K562 (cell line): ENCODE results near the gene ZBTB20. TPM values are rescaled to one million over a fixed set of nuclear protein-coding genes. Genes with fewer than 3 reads are reported as not detected.

Source experiments
- ATAC-seq: fragments of 200-7000 bp; cut with Tn5 transposase; 3 replicates; pipeline ENCODE4 v1.9.1; 2020; ENCODE audit warnings: moderate library complexity
- BruUV-seq: library from RNA; stranded (reverse); fragments of 400-500 nt; replicated peaks from 2 replicates; lab custom pipeline; 2021; lab: Mats Ljungman, UMichigan
- CTCF ChIA-PET: fragments of 300-600 bp; formaldehyde crosslinking; extraction: SDS; loops from one replicate; lab custom pipeline; 2021; ENCODE audit warnings: low intra/inter-chr PET ratio; lab: Yijun Ruan, JAX
- POLR2A ChIA-PET: fragments of 300-600, 350-650 bp; sonication (Branson Sonifier 250); formaldehyde crosslinking; extraction: SDS; loops from one replicate; lab custom pipeline; 2021; ENCODE audit warnings: antibody characterized with exemption, inconsistent platforms; lab: Yijun Ruan, JAX
- DNase-seq, 4 experiments: peaks; one replicate each; pipeline versions ENCODE4 v3.0.0 to v3.0.0-alpha.2; 2011 to 2018; ENCODE audit warnings: low spot score in 3 of 4, mixed read lengths in 3 of 4; ENCODE audit errors: extremely low read depth in 1 of 4
- FAIRE-seq: peaks from 2 replicates; lab custom pipeline; 2011; peaks lifted over from hg19 to GRCh38; lab: Jason Lieb, UNC
- H2AFZ ChIP-seq: 2 replicates; pipeline ENCODE4 v1.6.0; 2011; ENCODE audit warnings: low read depth, low read length, control low read depth, inconsistent platforms
- H3K27ac ChIP-seq: fragments of 200-600 bp; 3 replicates; pipeline ENCODE4 v1.8.0; 2011; ENCODE audit warnings: low read depth, mild to moderate bottlenecking, control low read depth, inconsistent platforms, low read length, moderate library complexity, mixed read lengths; ENCODE audit errors: extremely low read depth
- H3K27me3 ChIP-seq, 2 experiments: fragments of 300-600 bp in 1 of 2; 2 replicates in 1 of 2; 3 replicates in 1 of 2; pipeline versions ENCODE4 v1.6.0 to v1.8.0; 2011; ENCODE audit warnings: inconsistent platforms in 2 of 2, low read length in 2 of 2, mild to moderate bottlenecking in 1 of 2, mixed read lengths in 1 of 2, moderate library complexity in 1 of 2; ENCODE audit not compliant: control insufficient read depth in 2 of 2, insufficient read depth in 2 of 2
- H3K36me3 ChIP-seq: fragments of 300-600 bp; 3 replicates; pipeline ENCODE4 v1.8.0; 2011; ENCODE audit warnings: mild to moderate bottlenecking, low read length, inconsistent platforms; ENCODE audit not compliant: control insufficient read depth, insufficient read depth
- H3K4me1 ChIP-seq, 2 experiments: fragments of 200-600 bp in 1 of 2; replicated peaks in 1 of 2; 2 replicates in 1 of 2; 3 replicates in 1 of 2; pipeline versions ENCODE4 v1.5.1 to v1.8.0; 2011; ENCODE audit warnings: inconsistent platforms in 2 of 2, low read length in 2 of 2, mild to moderate bottlenecking in 1 of 2, mixed read lengths in 1 of 2, moderate library complexity in 1 of 2; ENCODE audit not compliant: control insufficient read depth in 2 of 2, insufficient read depth in 2 of 2
- H3K4me2 ChIP-seq: 2 replicates; pipeline ENCODE4 v1.6.1; 2011; ENCODE audit warnings: low read length, control low read depth, inconsistent platforms, mixed read lengths; ENCODE audit not compliant: insufficient read depth
- H3K4me3 ChIP-seq: fragments of 200-600 bp; sonication (generic), shearing (Covaris generic); 2 replicates; pipeline ENCODE4 v1.5.1; 2016; ENCODE audit warnings: control low read depth, inconsistent platforms
- H3K79me2 ChIP-seq: fragments of 200-600 bp; 3 replicates; pipeline ENCODE4 v1.8.0; 2011; ENCODE audit warnings: low read length, inconsistent platforms; ENCODE audit not compliant: control insufficient read depth, insufficient read depth
- H3K9ac ChIP-seq, 2 experiments: 2 replicates each; pipeline versions ENCODE4 v1.6.0 to v1.6.1; 2011; ENCODE audit warnings: low read depth in 2 of 2, low read length in 2 of 2, control low read depth in 1 of 2, inconsistent platforms in 1 of 2, mild to moderate bottlenecking in 1 of 2, mixed read lengths in 1 of 2; ENCODE audit not compliant: insufficient read depth in 1 of 2
- H3K9me1 ChIP-seq: one replicate; pipeline ENCODE4 v1.6.0; 2011; ENCODE audit warnings: inconsistent platforms, mild to moderate bottlenecking, low read length, moderate library complexity; ENCODE audit not compliant: control insufficient read depth, insufficient read depth
- H3K9me3 ChIP-seq: replicated peaks from 2 replicates; pipeline ENCODE4 v1.5.1; 2011; ENCODE audit warnings: low read depth, low read length, inconsistent platforms; ENCODE audit not compliant: control insufficient read depth, insufficient read depth
- H4K20me1 ChIP-seq: replicated peaks from 2 replicates; pipeline ENCODE4 v1.6.1; 2011; ENCODE audit warnings: low read length, inconsistent platforms, mixed read lengths; ENCODE audit not compliant: control insufficient read depth, insufficient read depth
- CBFA2T3 ChIP-seq: fragments of 450-650 bp; IDR thresholded peaks from 2 replicates; pipeline ENCODE4 v1.6.1; 2017
- ELF1 ChIP-seq: fragments of 200-800 bp; sonication (Bioruptor generic); IDR thresholded peaks from 2 replicates; pipeline ENCODE4 v1.6.1; 2016; ENCODE audit warnings: missing genetic modification characterization, missing compliant biosample characterization
- GABPB2 ChIP-seq: fragments of 250-450 bp; sonication (Bioruptor Pico); conservative IDR thresholded peaks from 2 replicates; pipeline ENCODE4 v1.5.1; 2021; ENCODE audit warnings: mild to moderate bottlenecking
- HDAC3 ChIP-seq: fragments of 450-650 bp; IDR thresholded peaks from 2 replicates; pipeline ENCODE4 v1.6.1; 2018; ENCODE audit warnings: borderline replicate concordance, mild to moderate bottlenecking, moderate library complexity; ENCODE audit not compliant: partially characterized antibody
- MCM3 ChIP-seq: fragments of 450-650 bp; IDR thresholded peaks from 2 replicates; pipeline ENCODE4 v1.6.1; 2016
- NUFIP1 ChIP-seq: fragments of 450-650 bp; IDR thresholded peaks from 2 replicates; pipeline ENCODE4 v1.6.1; 2018; ENCODE audit not compliant: partially characterized antibody
- SIX5 ChIP-seq, 2 experiments: IDR thresholded peaks; 2 replicates each; pipeline ENCODE4 v1.6.1; 2011; ENCODE audit warnings: low read length in 2 of 2, borderline replicate concordance in 1 of 2, low read depth in 1 of 2, mild to moderate bottlenecking in 1 of 2, moderate library complexity in 1 of 2; ENCODE audit not compliant: insufficient read depth in 1 of 2
- STAT5A ChIP-seq: IDR thresholded peaks from 2 replicates; pipeline ENCODE4 v1.6.1; 2012; ENCODE audit warnings: low read length, inconsistent platforms, borderline replicate concordance
- TARDBP ChIP-seq: fragments of 450-650 bp; IDR thresholded peaks from 2 replicates; pipeline ENCODE4 v1.6.1; 2016
- ZNF3 ChIP-seq: fragments of 250-450 bp; sonication (Bioruptor Pico); IDR thresholded peaks from 2 replicates; pipeline ENCODE4 v1.5.0; 2021; ENCODE audit warnings: mild to moderate bottlenecking, moderate library complexity
- ZNF586 ChIP-seq: fragments of 450-650 bp; formaldehyde crosslinking; conservative IDR thresholded peaks from 2 replicates; pipeline ENCODE4 v1.4.0; 2020; ENCODE audit warnings: mild to moderate bottlenecking, moderate library complexity
- WGBS: fragments of 100-300 bp; shearing (Covaris generic); methylation state at CpG from one replicate; pipeline ENCODE4 v1.1.6; 2016; ENCODE audit warnings: low coverage, mixed read lengths; ENCODE audit not compliant: insufficient coverage; ENCODE audit errors: missing lambda C conversion rate; 5-methylcytosine and 5-hydroxymethylcytosine counted together
- in situ Hi-C: fragments of 300-500 bp; cut with MboI; formaldehyde crosslinking; loops from 4 replicates; pipeline ENCODE4 v1.15.0; 2018; ENCODE audit warnings: inconsistent platforms, mixed read lengths
- intact Hi-C: fragments of 100-400 bp; cut with micrococcal nuclease; formaldehyde crosslinking; loops from 2 replicates; pipeline ENCODE4 v1.14.2; 2022
- polyA plus RNA-seq, 8 experiments: library from polyadenylated mRNA; depleted of rRNA in 4 of 8; stranded (reverse) in 5 of 8; unstranded in 3 of 8; fragments of >200 nt; fragmentation: Nextera tagmentation in 2 of 8; fragmentation: Illumina TruSeq in 1 of 8; extraction: Ambion mirVana in 2 of 8; extraction: Trizol in 1 of 8; gene quantifications; 2 replicates each; pipeline versions ENCODE4 v1.2.1 to v1.2.3, GENCODE V29; 2011 to 2014; ENCODE audit warnings: inconsistent platforms in 1 of 8, missing spikeins in 1 of 8
- total RNA-seq, 7 experiments: library from RNA; depleted of rRNA in 6 of 7; stranded (reverse); fragments of >200 nt in 6 of 7; fragmentation: Illumina TruSeq in 2 of 7; extraction: Trizol in 2 of 7; gene quantifications; 2 replicates each; pipeline versions ENCODE4 v1.2.1 to v1.2.3, GENCODE V29; 2011 to 2021; ENCODE audit warnings: low replicate concordance in 1 of 7
- TF ChIP-seq, protein P1 (sequence below): sonication (generic); formaldehyde crosslinking; IDR thresholded peaks from 2 replicates; pipeline ENCODE4 v1.8.0; 2022; ENCODE audit warnings: missing genetic modification reagents, mild to moderate bottlenecking, borderline replicate concordance
- TF ChIP-seq, protein P2 (sequence below): fragments of 450-650 bp; formaldehyde crosslinking; conservative IDR thresholded peaks from 2 replicates; pipeline ENCODE4 v1.4.0; 2022; ENCODE audit warnings: mild to moderate bottlenecking, missing genetic modification characterization
- TF ChIP-seq, protein P3 (sequence below), 2 experiments: IDR thresholded peaks; 2 replicates each; pipeline ENCODE4 v1.6.1; 2011; ENCODE audit warnings: borderline replicate concordance in 1 of 2, control low read depth in 1 of 2, low read depth in 1 of 2, low read length in 1 of 2, mild to moderate bottlenecking in 1 of 2, mixed read lengths in 1 of 2, moderate library complexity in 1 of 2; ENCODE audit not compliant: insufficient read depth in 1 of 2, insufficient read length in 1 of 2, poor library complexity in 1 of 2, severe bottlenecking in 1 of 2; ENCODE audit errors: extremely low read depth in 1 of 2
- TF ChIP-seq, protein P4 (sequence below): IDR thresholded peaks from 2 replicates; pipeline ENCODE4 v1.6.1; 2014; ENCODE audit warnings: antibody characterized with exemption
- TF ChIP-seq, protein P5 (sequence below): fragments of 450-650 bp; formaldehyde crosslinking; IDR thresholded peaks from 2 replicates; pipeline ENCODE4 v1.4.0; 2020; ENCODE audit warnings: mild to moderate bottlenecking, moderate library complexity

ZBTB20 gene
- total and polyA plus RNA-seq, 9 of the 15 experiments (the other 6 are each of a cell fraction or from before 2014, with no cell fraction given): 0.17 to 1.7 (median 0.45) TPM

DNA sequence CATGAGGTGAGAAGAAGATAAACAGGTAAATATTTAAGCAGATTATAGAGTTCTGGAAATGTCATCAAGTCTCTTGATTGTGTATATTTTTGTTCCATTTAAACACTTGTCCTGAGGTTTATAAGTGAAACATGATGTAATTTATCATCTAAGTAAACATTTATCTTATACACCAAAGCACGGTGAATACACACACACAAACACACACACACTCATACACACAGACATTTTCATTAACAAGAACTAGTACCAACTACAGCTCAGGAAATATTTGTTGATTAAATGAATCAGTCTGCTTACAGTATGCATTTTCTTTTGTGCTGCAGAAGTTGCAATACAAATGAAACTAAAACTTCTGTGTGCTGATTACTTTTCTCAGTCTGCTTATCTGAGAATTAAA is 357.3 kb downstream of the ZBTB20 start:
- Histone ChIP-seq H4K20me1 (no peaks in the 10 kb centered on the region), H2AFZ (no peak overlapping the region), H3K79me2 (no peaks in the 10 kb centered on the region), H3K4me2 (no peak overlapping the region), H3K4me1 (no peaks in the 10 kb centered on the region), H3K9me1 (no peaks in the 10 kb centered on the region), H3K36me3 (no peaks in the 10 kb centered on the region), H3K9me3 (no peaks in the 10 kb centered on the region), H3K9ac (no peak overlapping the region), H3K4me3 (no peak overlapping the region), H3K27ac (no peak overlapping the region), H3K27me3 (no peaks in the 10 kb centered on the region)
- POLR2A ChIA-PET: no interaction called here
- no peak for FAIRE-seq
- DNase-seq: no peak
- no TSS peak for BruUV-seq
- in situ Hi-C loops: no loop called here
- CTCF ChIA-PET: no interaction called here
- ATAC-seq: no peak
- 0% methylated on average over 1 of the region's 1 CpG for WGBS
- intact Hi-C loops: no loop called here
- TF ChIP-seq ELF1: no peak
- TF ChIP-seq, protein P1, sequence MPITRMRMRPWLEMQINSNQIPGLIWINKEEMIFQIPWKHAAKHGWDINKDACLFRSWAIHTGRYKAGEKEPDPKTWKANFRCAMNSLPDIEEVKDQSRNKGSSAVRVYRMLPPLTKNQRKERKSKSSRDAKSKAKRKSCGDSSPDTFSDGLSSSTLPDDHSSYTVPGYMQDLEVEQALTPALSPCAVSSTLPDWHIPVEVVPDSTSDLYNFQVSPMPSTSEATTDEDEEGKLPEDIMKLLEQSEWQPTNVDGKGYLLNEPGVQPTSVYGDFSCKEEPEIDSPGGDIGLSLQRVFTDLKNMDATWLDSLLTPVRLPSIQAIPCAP (CRISPR knock-in tag): no peak
- no peak for TF ChIP-seq SIX5 (IDR thresholded peaks at IDR 0.05; ENCODE audit: borderline replicate concordance in 1 of 2, insufficient read depth in 1 of 2, low read depth in 1 of 2, low read length in 2 of 2)
- TF ChIP-seq, protein P2, sequence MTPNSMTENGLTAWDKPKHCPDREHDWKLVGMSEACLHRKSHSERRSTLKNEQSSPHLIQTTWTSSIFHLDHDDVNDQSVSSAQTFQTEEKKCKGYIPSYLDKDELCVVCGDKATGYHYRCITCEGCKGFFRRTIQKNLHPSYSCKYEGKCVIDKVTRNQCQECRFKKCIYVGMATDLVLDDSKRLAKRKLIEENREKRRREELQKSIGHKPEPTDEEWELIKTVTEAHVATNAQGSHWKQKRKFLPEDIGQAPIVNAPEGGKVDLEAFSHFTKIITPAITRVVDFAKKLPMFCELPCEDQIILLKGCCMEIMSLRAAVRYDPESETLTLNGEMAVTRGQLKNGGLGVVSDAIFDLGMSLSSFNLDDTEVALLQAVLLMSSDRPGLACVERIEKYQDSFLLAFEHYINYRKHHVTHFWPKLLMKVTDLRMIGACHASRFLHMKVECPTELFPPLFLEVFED (CRISPR knock-in tag): no peak
- no peak for TF ChIP-seq NUFIP1
- TF ChIP-seq MCM3: no peak
- TF ChIP-seq GABPB2: no peak
- TF ChIP-seq ZNF3 (CRISPR knock-in tag): no peak
- TF ChIP-seq STAT5A: no peak
- TF ChIP-seq, protein P3, sequence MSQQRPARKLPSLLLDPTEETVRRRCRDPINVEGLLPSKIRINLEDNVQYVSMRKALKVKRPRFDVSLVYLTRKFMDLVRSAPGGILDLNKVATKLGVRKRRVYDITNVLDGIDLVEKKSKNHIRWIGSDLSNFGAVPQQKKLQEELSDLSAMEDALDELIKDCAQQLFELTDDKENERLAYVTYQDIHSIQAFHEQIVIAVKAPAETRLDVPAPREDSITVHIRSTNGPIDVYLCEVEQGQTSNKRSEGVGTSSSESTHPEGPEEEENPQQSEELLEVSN (IDR thresholded peaks at IDR 0.05; ENCODE audit: borderline replicate concordance in 1 of 2, extremely low read depth in 1 of 2, insufficient read depth in 1 of 2, insufficient read length in 1 of 2, low read depth in 1 of 2, low read length in 1 of 2, poor library complexity in 1 of 2, severe bottlenecking in 1 of 2): no peak
- no peak for TF ChIP-seq HDAC3
- TF ChIP-seq, protein P4, sequence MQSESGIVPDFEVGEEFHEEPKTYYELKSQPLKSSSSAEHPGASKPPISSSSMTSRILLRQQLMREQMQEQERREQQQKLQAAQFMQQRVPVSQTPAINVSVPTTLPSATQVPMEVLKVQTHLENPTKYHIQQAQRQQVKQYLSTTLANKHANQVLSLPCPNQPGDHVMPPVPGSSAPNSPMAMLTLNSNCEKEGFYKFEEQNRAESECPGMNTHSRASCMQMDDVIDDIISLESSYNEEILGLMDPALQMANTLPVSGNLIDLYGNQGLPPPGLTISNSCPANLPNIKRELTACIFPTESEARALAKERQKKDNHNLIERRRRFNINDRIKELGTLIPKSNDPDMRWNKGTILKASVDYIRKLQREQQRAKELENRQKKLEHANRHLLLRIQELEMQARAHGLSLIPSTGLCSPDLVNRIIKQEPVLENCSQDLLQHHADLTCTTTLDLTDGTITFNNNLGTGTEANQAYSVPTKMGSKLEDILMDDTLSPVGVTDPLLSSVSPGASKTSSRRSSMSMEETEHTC: no peak
- no peak for TF ChIP-seq CBFA2T3
- no peak for TF ChIP-seq ZNF586
- TF ChIP-seq, protein P5, sequence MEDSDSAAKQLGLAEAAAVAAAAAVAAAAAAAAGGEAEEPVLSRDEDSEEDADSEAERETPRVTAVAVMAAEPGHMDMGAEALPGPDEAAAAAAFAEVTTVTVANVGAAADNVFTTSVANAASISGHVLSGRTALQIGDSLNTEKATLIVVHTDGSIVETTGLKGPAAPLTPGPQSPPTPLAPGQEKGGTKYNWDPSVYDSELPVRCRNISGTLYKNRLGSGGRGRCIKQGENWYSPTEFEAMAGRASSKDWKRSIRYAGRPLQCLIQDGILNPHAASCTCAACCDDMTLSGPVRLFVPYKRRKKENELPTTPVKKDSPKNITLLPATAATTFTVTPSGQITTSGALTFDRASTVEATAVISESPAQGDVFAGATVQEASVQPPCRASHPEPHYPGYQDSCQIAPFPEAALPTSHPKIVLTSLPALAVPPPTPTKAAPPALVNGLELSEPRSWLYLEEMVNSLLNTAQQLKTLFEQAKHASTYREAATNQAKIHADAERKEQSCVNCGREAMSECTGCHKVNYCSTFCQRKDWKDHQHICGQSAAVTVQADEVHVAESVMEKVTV (CRISPR knock-in tag): no peak
- TF ChIP-seq TARDBP: no peak
